ENCODE data around the gene PRPF4.

PRPF4 gene

DNA sequence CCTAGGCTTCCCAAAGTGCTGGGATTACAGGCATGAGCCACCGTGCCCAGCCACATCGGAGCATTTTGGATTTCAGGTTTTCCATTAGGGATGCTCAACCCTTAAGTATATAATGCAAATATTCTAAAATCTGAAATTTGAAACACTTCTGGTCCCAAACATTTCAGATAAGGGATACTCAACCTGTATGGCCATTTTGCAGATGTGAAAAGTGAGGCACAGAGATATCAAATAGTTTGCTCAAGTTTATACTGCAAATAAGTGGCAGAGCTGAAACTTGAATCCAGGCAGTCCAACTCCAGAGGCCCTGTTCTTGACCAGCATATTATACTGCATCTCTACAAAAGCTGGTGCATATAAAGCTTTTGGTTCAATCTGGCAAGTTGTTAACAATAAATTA is 62.3 kb downstream of the PRPF4 start:
- TF ChIP-seq EZH2phosphoT487 (IDR thresholded peaks at IDR 0.05; ENCODE audit: borderline replicate concordance), result no peak
- TF ChIP-seq, protein P1, sequence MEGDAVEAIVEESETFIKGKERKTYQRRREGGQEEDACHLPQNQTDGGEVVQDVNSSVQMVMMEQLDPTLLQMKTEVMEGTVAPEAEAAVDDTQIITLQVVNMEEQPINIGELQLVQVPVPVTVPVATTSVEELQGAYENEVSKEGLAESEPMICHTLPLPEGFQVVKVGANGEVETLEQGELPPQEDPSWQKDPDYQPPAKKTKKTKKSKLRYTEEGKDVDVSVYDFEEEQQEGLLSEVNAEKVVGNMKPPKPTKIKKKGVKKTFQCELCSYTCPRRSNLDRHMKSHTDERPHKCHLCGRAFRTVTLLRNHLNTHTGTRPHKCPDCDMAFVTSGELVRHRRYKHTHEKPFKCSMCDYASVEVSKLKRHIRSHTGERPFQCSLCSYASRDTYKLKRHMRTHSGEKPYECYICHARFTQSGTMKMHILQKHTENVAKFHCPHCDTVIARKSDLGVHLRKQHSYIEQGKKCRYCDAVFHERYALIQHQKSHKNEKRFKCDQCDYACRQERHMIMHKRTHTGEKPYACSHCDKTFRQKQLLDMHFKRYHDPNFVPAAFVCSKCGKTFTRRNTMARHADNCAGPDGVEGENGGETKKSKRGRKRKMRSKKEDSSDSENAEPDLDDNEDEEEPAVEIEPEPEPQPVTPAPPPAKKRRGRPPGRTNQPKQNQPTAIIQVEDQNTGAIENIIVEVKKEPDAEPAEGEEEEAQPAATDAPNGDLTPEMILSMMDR (conservative IDR thresholded peaks at IDR 0.05; ENCODE audit: low read length), result no peak
- peaks cover 21% of the 10 kb centered on the region for H3K4me1 ChIP-seq (ENCODE audit: insufficient read depth, low read length, poor library complexity, severe bottlenecking)

DNA sequence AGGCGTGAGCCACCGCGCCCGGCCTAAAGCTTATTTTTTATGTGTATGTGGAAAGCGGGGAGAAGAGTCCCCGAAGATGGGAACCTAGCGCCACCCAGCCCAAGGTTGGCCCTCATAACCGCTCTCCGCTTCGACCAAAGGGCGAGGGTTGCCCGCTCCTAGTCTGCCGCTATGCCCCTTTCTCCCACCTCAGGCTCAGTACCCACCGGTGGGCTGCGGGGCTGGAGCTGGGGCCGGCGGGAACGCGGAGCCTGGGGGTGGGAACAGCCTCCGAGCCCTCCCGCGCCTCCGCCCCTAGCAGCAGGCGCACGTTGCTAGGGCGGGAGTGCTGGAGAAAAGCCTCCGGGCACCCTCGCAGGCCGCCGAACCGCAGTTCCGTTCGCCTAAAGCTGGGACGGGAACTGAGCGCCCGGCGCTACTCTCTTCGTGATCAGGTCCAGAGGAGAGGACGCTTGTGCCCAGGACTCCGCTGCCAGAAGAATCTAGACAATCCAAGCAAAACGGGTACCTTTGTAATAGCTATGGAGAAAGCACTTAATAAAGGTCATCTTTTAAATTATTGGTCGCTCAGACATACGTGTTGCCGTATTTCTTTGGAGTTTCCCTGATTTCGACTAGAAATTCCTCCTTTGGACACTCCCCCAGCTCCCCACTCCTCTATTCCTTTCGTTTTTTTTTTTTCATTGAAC is 64.7 kb downstream of the PRPF4 start, which contains the start of gene WDR31:
Gene WDR31 (minus strand): TSS at position 265 of the 689 bp plus-strand sequence. CDS start 8,253 bp downstream, outside the sequence.
- TF ChIP-seq, protein P1 (conservative IDR thresholded peaks at IDR 0.05; ENCODE audit: low read length), result no peak
- TF ChIP-seq EZH2phosphoT487 (IDR thresholded peaks at IDR 0.05; ENCODE audit: borderline replicate concordance), result no peak

More for the DNA sequence above, 62.3 kb downstream of the PRPF4 start:
- Histone ChIP-seq H3K79me2 (ENCODE audit: insufficient read depth, low read length) (no peaks in the 10 kb centered on the region), H3F3A (ENCODE audit: low read depth) (no peaks in the 10 kb centered on the region), H3K9ac (ENCODE audit: low read depth, low read length, poor library complexity, severe bottlenecking) (no peak overlapping the region), H4K20me1 (ENCODE audit: insufficient read depth, low read length, poor library complexity, severe bottlenecking) (no peaks in the 10 kb centered on the region), H3K36me3 (ENCODE audit: insufficient read depth, low read length) (no peaks in the 10 kb centered on the region), H3K27me3 (ENCODE audit: insufficient read depth, low read length, poor library complexity, severe bottlenecking) (no peaks in the 10 kb centered on the region), H3K4me3 (ENCODE audit: low read length, poor library complexity, severe bottlenecking) (no peak overlapping the region), H3K9me3 (ENCODE audit: insufficient read depth, low read depth, low read length) (no peaks in the 10 kb centered on the region), H3K4me2 (ENCODE audit: low read depth, low read length, poor library complexity, severe bottlenecking) (no peak overlapping the region), H3K9me2 (replicated peaks; ENCODE audit: low read depth, low read length) (no peaks in the 10 kb centered on the region), H2AFZ (ENCODE audit: low read length) (no peak overlapping the region)

DNA sequence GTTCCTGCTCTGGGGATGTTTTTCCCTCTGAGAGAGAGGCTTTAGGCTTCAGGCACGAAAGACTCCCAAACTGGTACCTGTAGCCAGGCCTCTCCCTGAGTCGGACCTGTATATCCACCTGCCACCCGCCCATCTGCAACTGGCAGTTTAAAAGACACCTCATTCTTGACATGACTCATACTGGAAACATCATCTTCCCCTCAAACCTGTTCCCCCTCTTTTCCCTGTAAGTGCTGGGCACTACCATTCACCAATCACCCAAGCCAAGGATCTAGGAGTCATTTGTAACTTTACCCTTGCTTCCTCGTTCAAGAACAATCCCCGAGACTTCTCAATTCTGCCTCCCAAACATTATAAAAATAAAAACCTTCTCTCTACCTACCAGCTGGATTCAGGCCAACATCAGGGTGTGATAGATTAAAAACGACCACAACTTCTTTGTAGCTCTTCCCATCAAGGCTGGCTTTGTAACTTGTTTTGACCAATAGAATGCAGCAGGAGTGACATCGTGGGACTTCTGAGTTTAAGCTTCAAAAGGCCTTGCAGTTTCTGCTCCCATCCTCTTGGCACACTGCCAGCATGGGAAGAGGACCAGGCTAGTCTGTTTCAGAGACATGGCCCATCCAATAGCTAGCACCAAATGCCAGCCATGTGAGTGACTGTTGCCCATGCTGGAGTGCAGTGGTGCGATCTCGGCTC is 66.4 kb downstream of the PRPF4 start:
- Histone ChIP-seq H3K4me2 (ENCODE audit: low read depth, low read length, poor library complexity, severe bottlenecking) (no peak overlapping the region), H3K9me2 (replicated peaks; ENCODE audit: low read depth, low read length) (no peaks in the 10 kb centered on the region), H4K20me1 (ENCODE audit: insufficient read depth, low read length, poor library complexity, severe bottlenecking) (no peaks in the 10 kb centered on the region), H3K36me3 (ENCODE audit: insufficient read depth, low read length) (no peaks in the 10 kb centered on the region), H3K9me3 (ENCODE audit: insufficient read depth, low read depth, low read length) (no peaks in the 10 kb centered on the region), H3F3A (ENCODE audit: low read depth) (no peaks in the 10 kb centered on the region), H3K4me1 (ENCODE audit: insufficient read depth, low read length, poor library complexity, severe bottlenecking) (peaks cover 32% of the 10 kb centered on the region), H3K27me3 (ENCODE audit: insufficient read depth, low read length, poor library complexity, severe bottlenecking) (no peaks in the 10 kb centered on the region), H2AFZ (ENCODE audit: low read length) (no peak overlapping the region), H3K79me2 (ENCODE audit: insufficient read depth, low read length) (no peaks in the 10 kb centered on the region), H3K4me3 (ENCODE audit: low read length, poor library complexity, severe bottlenecking) (no peak overlapping the region), H3K9ac (ENCODE audit: low read depth, low read length, poor library complexity, severe bottlenecking) (no peak overlapping the region)
- no peak for TF ChIP-seq EZH2phosphoT487 (IDR thresholded peaks at IDR 0.05; ENCODE audit: borderline replicate concordance)
- TF ChIP-seq, protein P1 (conservative IDR thresholded peaks at IDR 0.05; ENCODE audit: low read length), result no peak

More for the DNA sequence above, 64.7 kb downstream of the PRPF4 start, which contains the start of gene WDR31:
- Histone ChIP-seq H2AFZ (ENCODE audit: low read length) (peak within 1 kb of the TSS; percentile 100), H3K9me2 (replicated peaks; ENCODE audit: low read depth, low read length) (no peaks in the 10 kb centered on the region), H3F3A (ENCODE audit: low read depth) (no peaks in the 10 kb centered on the region), H3K4me3 (ENCODE audit: low read length, poor library complexity, severe bottlenecking) (peak within 1 kb of the TSS; percentile 97), H3K9me3 (ENCODE audit: insufficient read depth, low read depth, low read length) (no peaks in the 10 kb centered on the region), H3K27me3 (ENCODE audit: insufficient read depth, low read length, poor library complexity, severe bottlenecking) (no peaks in the 10 kb centered on the region), H3K79me2 (ENCODE audit: insufficient read depth, low read length) (no peaks in the 10 kb centered on the region), H4K20me1 (ENCODE audit: insufficient read depth, low read length, poor library complexity, severe bottlenecking) (no peaks in the 10 kb centered on the region), H3K36me3 (ENCODE audit: insufficient read depth, low read length) (no peaks in the 10 kb centered on the region), H3K9ac (ENCODE audit: low read depth, low read length, poor library complexity, severe bottlenecking) (peak within 1 kb of the TSS; percentile 87), H3K4me1 (ENCODE audit: insufficient read depth, low read length, poor library complexity, severe bottlenecking) (peaks cover 32% of the 10 kb centered on the region), H3K4me2 (ENCODE audit: low read depth, low read length, poor library complexity, severe bottlenecking) (peak within 1 kb of the TSS; percentile 100)
